Activated naive CD4-positive, alpha-beta T cell treated with anti-CD3 and anti-CD28 coated beads, Interleukin-2, amount 50 U/mL, for 16 hours (primary cell): ENCODE data around the gene AK9.

Source experiments
- DNase-seq: peaks from one replicate; pipeline ENCODE4 v3.0.0-alpha.2; 2020

AK9 gene

GRCh38 chr6:109507490-109508072, 183.4 kb downstream of the AK9 start:
- no peak for DNase-seq

DNA sequence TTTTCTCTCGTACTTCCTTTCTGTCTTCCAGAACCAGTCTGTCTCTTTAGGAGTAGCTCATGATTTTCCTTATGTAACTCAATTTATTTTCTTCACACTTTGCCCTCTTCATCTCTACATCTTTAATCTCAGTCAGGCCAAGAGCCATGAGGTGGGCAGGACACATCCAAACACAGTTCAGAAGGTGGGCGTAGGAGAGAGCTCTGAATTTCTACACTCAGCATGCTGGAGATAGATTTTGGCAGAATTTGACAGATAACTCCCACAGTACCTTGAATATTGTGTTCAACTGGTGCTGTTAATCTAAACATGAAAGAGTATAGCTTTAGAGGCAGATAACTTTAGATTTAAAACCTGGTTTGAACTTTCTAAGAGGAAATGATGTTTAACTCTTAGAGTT, 184.2 kb downstream of the AK9 start:
- DNase-seq: no peak

DNA sequence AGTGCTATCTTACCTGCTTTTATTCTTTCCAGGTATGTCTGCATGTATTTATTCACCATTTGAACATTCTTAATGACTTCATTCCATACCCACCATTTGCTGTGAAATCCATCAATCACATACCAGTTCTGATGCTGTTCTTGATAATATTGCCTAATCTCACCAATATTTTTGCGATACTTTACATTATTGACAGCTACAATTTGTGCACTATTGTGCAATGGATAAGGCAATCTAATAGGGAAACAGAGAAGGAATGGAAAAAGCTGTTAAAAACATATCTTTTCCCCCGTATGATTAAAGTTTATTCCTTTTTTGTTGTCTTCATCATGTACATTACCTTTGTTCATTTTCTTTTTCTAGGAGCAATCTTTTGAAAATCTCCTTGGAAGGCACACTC, 184.7 kb downstream of the AK9 start:
- DNase-seq: no peak

- DNase-seq: no peak
Observed at GRCh38 chr6:109503327-109504224, 187.4 kb downstream of the AK9 start.

- DNase-seq: no peak
Observed at GRCh38 chr6:109498936-109499335, 192.1 kb downstream of the AK9 start.

- DNase-seq: no peak
Observed at GRCh38 chr6:109498052-109498451, 192.9 kb downstream of the AK9 start.

DNA sequence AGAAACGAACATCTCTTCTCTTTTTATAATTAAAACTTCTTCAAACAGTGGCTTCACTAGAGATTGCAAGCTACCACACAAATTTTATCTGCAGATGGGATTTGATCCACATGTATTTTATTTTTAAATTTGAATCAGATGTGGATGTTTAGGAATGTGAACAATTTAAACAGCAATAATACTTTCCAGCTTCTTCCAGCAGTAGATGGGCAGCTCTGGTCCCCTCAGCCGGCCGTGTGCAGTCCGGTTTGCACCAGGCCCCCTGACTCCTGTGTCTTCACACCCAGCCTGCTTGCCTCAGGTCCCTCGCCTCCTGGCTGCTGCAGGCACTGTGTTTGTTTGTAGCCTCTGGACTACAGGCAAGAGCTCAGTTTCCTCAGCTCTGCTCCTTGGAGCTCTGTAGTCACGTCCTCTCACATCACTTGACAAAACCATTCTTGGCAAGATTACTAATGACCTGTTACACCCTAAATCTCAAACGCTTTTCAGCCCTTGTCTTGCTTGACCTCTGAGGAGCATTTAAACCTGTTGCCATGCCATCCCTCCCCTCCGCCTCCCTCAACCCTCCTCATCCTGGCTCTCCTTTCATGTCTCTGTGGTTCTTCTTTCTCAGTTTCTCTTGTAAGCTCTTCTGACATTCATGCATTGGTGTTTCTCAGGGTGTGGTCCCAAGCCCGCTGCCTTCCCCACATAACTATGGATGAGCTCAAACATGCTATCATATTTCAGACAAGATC, 194.8 kb downstream of the AK9 start:
- DNase-seq: no peak

DNA sequence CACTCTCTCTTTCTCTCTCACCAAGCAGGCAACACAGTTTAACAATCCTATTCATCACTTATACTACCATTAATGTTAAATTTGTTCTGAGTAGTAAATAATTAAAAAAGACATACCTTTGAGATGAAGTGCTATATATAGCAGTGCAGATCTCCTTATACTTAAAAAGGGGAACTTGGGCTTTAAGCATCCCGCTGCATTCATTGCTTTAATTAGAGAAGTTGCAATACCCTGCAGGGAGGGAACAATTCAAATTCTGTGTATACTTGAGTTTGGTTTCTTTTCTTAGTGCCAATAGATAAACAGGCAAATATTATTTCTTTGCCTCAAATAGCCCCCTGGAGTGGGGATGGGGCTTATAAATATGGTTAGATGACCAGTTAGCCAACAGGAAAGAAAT, 197.1 kb downstream of the AK9 start:
- DNase-seq: no peak

GRCh38 chr6:109491207-109491938, 199.6 kb downstream of the AK9 start:
- no peak for DNase-seq

DNA sequence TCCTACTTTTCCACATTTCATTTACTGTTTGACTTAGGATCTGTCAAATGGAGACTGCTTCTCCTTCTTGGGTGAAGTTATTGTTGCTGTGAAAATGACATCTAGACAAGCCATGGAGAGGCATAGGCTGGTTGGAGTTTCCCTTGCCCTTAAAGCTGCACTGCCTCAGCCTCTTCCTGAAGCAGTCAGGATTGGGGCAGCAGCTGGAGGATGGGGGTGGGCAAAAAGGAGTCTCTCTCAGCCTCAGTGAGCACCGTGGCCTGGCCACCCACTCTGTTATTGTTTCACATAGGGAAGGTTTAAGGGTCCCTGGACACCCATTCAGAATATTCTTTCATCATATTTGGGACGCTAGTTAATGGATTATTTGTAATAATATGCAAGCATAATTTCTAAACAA, 200.3 kb downstream of the AK9 start:
- no peak for DNase-seq

- no peak for DNase-seq
Observed at GRCh38 chr6:109488001-109488400, 203.0 kb downstream of the AK9 start.

GRCh38 chr6:109486068-109486467, 204.9 kb downstream of the AK9 start:
- no peak for DNase-seq

- DNase-seq: no peak
Observed at GRCh38 chr6:109485266-109485935, 205.6 kb downstream of the AK9 start.

- no peak for DNase-seq
Observed at GRCh38 chr6:109484122-109484521, 206.9 kb downstream of the AK9 start.

DNA sequence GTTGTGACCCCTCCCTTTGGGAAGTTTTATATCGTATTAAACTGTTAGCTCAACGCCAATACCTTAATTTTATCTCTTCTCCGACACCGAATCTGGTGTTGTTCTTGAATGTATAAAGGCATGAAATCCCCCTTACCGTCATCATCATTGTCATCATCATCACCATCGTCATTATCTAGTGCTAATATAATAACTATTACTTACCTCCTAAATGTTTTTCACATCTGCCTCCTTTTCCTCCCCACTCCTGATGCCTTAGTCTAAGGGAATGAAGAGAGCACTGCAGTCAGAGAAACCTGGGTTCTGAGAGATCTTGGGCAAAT, 207.3 kb downstream of the AK9 start:
- DNase-seq: no peak

- peak; percentile 90 for DNase-seq
Observed at GRCh38 chr6:109482905-109483734, 207.9 kb downstream of the AK9 start, which contains the start of gene ZBTB24. Gene ZBTB24, minus strand, starts transcription at chr6:109483219. Its CDS starts 1,193 bp downstream, at chr6:109482026.

- DNase-seq: no peak
Observed at GRCh38 chr6:109480993-109481480, 210.0 kb downstream of the AK9 start.

GRCh38 chr6:109478841-109479624, 212.0 kb downstream of the AK9 start:
- peak; percentile 24 for DNase-seq

GRCh38 chr6:109478222-109478805, 212.7 kb downstream of the AK9 start:
- DNase-seq: no peak

DNA sequence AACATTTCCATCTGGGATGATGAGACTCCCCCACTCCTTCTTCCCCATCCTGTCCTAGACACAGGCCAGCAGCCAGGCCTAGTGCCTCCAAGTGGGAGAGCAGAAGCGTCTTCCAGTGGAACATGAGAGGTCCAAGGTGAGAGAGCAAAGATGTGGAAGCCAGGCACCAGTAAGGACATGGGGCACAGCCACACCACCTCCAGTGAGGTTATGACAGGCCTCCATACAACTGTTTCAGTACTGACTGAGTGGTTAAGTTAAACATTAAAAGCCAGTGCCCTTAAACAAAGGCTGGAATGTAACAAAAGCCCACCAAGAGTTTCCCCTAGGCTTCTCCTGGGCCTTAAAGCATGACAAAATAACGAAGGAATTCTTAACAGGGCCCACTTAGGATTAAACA, 213.3 kb downstream of the AK9 start:
- DNase-seq: no peak
